Measurements from ENCODE around the gene CETN2.

CETN2 gene

DNA sequence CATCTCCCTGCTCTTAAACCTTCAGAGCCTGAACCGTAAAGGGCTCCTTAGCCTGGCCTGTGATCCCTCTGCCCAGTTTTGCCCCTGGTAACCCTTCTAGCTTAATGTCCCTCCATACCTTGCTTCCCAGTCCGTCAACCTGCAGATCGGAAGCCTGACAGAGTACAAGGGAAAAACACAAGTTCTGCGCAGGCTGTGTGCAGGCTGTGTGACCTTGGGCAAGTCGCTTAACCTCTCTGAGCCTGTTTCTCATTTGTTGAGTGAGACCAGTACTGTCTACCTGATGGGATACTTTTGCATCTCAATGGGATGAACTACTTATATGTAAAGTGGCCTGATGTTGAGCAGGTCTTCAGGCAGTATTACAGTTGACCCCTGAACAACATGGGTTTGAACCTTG is 2.0 kb upstream of the CETN2 start:
- H3K4me3 ChIP-seq (ENCODE audit: low read depth, low read length), result no peak overlapping the region
- no peak for DNase-seq (ENCODE audit: low read depth)
- TF ChIP-seq, protein P1, sequence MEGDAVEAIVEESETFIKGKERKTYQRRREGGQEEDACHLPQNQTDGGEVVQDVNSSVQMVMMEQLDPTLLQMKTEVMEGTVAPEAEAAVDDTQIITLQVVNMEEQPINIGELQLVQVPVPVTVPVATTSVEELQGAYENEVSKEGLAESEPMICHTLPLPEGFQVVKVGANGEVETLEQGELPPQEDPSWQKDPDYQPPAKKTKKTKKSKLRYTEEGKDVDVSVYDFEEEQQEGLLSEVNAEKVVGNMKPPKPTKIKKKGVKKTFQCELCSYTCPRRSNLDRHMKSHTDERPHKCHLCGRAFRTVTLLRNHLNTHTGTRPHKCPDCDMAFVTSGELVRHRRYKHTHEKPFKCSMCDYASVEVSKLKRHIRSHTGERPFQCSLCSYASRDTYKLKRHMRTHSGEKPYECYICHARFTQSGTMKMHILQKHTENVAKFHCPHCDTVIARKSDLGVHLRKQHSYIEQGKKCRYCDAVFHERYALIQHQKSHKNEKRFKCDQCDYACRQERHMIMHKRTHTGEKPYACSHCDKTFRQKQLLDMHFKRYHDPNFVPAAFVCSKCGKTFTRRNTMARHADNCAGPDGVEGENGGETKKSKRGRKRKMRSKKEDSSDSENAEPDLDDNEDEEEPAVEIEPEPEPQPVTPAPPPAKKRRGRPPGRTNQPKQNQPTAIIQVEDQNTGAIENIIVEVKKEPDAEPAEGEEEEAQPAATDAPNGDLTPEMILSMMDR (conservative IDR thresholded peaks at IDR 0.05; ENCODE audit: low read depth, low read length), result no peak

DNA sequence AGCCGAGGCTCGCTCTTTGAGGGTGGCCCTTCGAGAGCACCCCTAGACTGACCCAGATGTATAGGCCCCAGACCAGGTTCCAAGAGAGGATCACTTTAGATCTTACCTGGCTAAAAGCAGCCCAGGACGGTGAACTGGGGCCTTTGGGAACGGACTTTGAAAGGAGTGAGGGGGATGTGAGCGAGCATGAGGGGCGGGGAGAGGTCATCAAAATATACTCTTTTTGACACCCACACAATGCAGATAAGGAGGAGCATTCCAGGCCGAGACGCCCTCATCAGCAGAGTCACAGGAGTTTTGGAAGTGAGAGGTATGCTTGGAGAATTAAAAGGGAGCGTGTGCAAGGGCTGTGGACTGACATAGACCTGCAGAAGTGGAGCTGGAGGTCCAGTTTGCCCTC is 834 bp upstream of the CETN2 start:
- TF ChIP-seq, protein P1 (conservative IDR thresholded peaks at IDR 0.05; ENCODE audit: low read depth, low read length), result no peak
- no peak for DNase-seq (ENCODE audit: low read depth)
- peak overlapping the region; percentile 78 for H3K4me3 ChIP-seq (ENCODE audit: low read depth, low read length)

DNA sequence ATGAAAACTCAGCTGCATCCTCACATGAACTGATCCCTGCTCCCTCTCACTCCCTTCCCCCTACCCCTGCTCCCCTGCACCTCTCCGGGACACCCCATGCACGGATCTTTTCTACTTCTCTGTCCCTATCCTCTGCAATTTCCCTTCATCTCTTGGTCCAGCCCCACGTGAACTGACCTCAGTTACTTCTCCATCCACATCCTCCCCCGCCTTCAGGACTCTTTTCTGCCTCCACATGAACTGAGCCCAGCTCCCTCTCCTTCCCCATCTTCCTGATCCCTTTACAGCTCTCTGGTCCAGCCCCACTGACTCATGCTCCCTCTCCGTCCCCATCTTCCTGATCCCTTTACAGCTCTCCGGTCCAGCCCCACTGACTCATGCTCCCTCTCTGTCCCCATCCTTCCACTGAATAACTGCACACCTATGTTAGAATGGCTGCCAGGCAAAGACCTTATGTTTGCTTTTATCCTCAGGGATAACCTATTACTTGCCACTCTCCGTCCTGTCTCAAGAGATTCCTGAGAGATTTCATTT is 5.6 kb downstream of the CETN2 start:
- TF ChIP-seq, protein P1 (conservative IDR thresholded peaks at IDR 0.05; ENCODE audit: low read depth, low read length), result no peak
- DNase-seq (ENCODE audit: low read depth), result no peak
- H3K4me3 ChIP-seq (ENCODE audit: low read depth, low read length), result no peak overlapping the region

DNA sequence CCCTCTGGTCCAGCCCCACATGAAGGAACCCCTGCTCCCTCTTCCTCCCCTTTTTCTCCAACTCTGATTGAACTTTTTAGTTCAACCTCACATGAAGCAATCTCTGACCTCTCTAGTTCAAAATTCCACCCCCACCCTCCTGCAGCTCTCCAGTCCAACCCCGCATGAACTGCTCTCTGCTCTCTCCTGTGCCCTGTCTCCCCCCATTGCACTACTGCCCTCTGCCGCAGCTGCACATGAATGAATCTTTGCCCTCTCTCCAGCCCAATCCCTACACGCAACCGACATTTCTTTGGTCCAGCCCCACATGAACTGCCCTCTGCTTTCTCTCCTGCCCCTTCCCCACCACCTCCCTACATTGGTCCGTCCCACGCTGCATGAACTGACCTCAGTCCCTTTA is 6.9 kb downstream of the CETN2 start:
- TF ChIP-seq, protein P1 (conservative IDR thresholded peaks at IDR 0.05; ENCODE audit: low read depth, low read length), result no peak
- DNase-seq (ENCODE audit: low read depth), result no peak
- H3K4me3 ChIP-seq (ENCODE audit: low read depth, low read length), result no peak overlapping the region

DNA sequence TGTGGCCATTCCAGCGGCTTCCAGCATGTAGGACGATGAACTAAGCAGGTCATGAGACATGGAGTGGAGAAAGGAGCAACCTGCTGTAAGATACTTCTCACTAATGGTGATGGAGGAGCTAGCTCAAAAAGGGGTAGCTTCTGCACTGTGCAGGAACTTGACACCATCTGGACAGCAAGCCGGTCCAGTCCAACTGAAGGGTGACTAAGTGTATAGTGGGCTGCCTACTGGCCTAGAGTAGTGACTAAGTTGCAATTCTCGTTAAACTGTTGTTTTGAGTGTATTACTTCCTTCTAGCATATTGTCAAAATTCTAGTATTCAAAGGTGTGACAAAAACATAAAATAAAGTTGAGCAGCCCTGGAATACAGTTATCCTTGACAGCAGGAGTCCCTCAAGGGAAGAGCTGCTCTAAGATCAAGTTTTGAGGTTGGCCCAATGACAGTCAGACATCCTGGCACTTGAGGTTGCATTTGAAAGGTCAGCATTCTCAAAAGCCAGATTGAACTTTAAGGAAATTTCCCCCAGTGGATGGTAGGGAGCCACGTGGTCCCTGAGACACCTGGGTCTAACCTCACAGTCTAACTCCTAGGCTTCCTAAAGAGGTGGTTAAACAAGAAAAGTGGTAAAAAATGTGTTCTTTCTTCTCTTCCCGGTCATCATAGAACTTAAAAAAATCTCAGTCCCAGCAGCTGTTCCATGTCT is 8.0 kb downstream of the CETN2 start:
- DNase-seq (ENCODE audit: low read depth), result no peak
- no peak overlapping the region for H3K4me3 ChIP-seq (ENCODE audit: low read depth, low read length)
- TF ChIP-seq, protein P1 (conservative IDR thresholded peaks at IDR 0.05; ENCODE audit: low read depth, low read length), result no peak

DNA sequence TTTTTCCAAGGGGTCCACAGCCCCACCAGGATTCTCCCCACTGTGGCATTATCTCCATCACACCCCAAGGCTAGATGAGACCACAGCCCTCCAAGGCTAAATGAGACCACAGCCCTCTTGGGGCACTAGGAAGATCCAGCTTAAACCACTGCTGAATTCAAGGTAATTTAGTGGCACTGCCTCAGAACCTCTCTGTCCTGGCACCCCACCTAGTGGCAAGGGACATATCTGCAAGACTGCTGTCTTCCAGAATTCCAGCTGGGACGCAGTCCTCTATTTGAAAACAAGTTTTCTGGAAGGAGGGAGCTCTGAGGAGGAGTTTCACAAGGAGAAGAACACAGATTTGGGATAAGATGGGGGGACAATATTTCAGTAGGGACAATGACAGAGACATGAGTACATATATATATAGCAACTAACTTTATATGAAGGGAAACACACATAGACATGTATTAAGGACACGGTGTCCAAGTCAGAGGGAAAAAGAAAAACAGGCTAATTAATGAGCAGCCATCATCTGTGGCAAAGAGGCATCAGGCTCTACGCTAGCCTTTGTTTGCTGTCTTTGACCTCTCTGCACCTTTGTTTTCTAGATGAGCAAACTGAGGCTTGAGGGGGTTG is 9.3 kb downstream of the CETN2 start:
- DNase-seq (ENCODE audit: low read depth), result peak; percentile 48
- TF ChIP-seq, protein P1 (conservative IDR thresholded peaks at IDR 0.05; ENCODE audit: low read depth, low read length), result peak; percentile 75
- no peak overlapping the region for H3K4me3 ChIP-seq (ENCODE audit: low read depth, low read length)
